SK-N-SH treated with all-trans-retinoic acid at 6 μM for 48 hours (cell line): Measurements from ENCODE around the gene HACD4.

Source experiments
- ATAC-seq: fragments of 200-7000 bp; cut with Tn5 transposase; 3 replicates; pipeline ENCODE4 v1.9.1; 2020; ENCODE audit warnings: mild to moderate bottlenecking, moderate library complexity
- ARNTL ChIP-seq: fragments of 450-650 bp; formaldehyde crosslinking; IDR thresholded peaks from 2 replicates; pipeline ENCODE4 v1.5.0; 2020; ENCODE audit warnings: low read depth, mild to moderate bottlenecking, moderate library complexity, borderline replicate concordance
- BACH2 ChIP-seq: fragments of 250-450 bp; sonication (Bioruptor Pico); IDR thresholded peaks from 2 replicates; pipeline ENCODE4 v1.9.0; 2021; ENCODE audit warnings: mild to moderate bottlenecking, borderline replicate concordance
- CREB5 ChIP-seq: fragments of 250-450 bp; sonication (Bioruptor Pico); IDR thresholded peaks from 2 replicates; pipeline ENCODE4 v1.5.1; 2020; ENCODE audit warnings: low read depth, mild to moderate bottlenecking, moderate library complexity
- CSDC2 ChIP-seq: fragments of 250-450 bp; sonication (Bioruptor Pico); IDR thresholded peaks from 2 replicates; pipeline ENCODE4 v1.5.0; 2020; ENCODE audit warnings: mild to moderate bottlenecking, moderate library complexity
- ESRRG ChIP-seq: fragments of 250-450 bp; sonication (Bioruptor Pico); IDR thresholded peaks from 2 replicates; pipeline ENCODE4 v1.6.1; 2021; ENCODE audit warnings: mild to moderate bottlenecking
- GLIS3 ChIP-seq: fragments of 250-450 bp; sonication (Bioruptor Pico); IDR thresholded peaks from 2 replicates; pipeline ENCODE4 v1.5.0; 2020; ENCODE audit warnings: mild to moderate bottlenecking, moderate library complexity
- ISL1 ChIP-seq: fragments of 250-450 bp; sonication (Bioruptor Pico); IDR thresholded peaks from 2 replicates; pipeline ENCODE4 v2.1.2; 2022; ENCODE audit warnings: mild to moderate bottlenecking, moderate library complexity
- OSR1 ChIP-seq: fragments of 250-450 bp; sonication (Bioruptor Pico); IDR thresholded peaks from 2 replicates; pipeline ENCODE4 v1.8.0; 2022; ENCODE audit warnings: moderate library complexity, mild to moderate bottlenecking, inconsistent platforms
- PATZ1 ChIP-seq: fragments of 250-450 bp; sonication (Bioruptor Pico); IDR thresholded peaks from 2 replicates; pipeline ENCODE4 v1.8.0; 2020; ENCODE audit warnings: mild to moderate bottlenecking, moderate library complexity, borderline replicate concordance
- PPARA ChIP-seq: fragments of 250-450 bp; sonication (Bioruptor Pico); IDR thresholded peaks from 2 replicates; pipeline ENCODE4 v1.5.0; 2020; ENCODE audit warnings: mild to moderate bottlenecking, borderline replicate concordance
- RARB ChIP-seq: fragments of 250-450 bp; sonication (Bioruptor Pico); IDR thresholded peaks from 2 replicates; pipeline ENCODE4 v1.8.0; 2021; ENCODE audit warnings: mild to moderate bottlenecking, moderate library complexity
- SNAI2 ChIP-seq: fragments of 250-450 bp; sonication (Bioruptor Pico); IDR thresholded peaks from 2 replicates; pipeline ENCODE4 v1.5.0; 2020; ENCODE audit warnings: mild to moderate bottlenecking, moderate library complexity
- TCF4 ChIP-seq: fragments of 250-450 bp; sonication (Bioruptor Pico); IDR thresholded peaks from 2 replicates; pipeline ENCODE4 v1.8.0; 2021; ENCODE audit warnings: mild to moderate bottlenecking, moderate library complexity, borderline replicate concordance
- TSHZ2 ChIP-seq: fragments of 250-450 bp; sonication (Bioruptor Pico); IDR thresholded peaks from 2 replicates; pipeline ENCODE4 v1.5.0; 2020; ENCODE audit warnings: mild to moderate bottlenecking, moderate library complexity
- ZC3H10 ChIP-seq: fragments of 250-450 bp; sonication (Bioruptor Pico); IDR thresholded peaks from 2 replicates; pipeline ENCODE4 v1.5.1; 2021; ENCODE audit warnings: mild to moderate bottlenecking, moderate library complexity
- ZFP3 ChIP-seq: fragments of 250-450 bp; sonication (Bioruptor Pico); IDR thresholded peaks from 2 replicates; pipeline ENCODE4 v1.5.0; 2020; ENCODE audit warnings: mild to moderate bottlenecking, moderate library complexity
- ZFP30 ChIP-seq: fragments of 450-650 bp; formaldehyde crosslinking; IDR thresholded peaks from 2 replicates; pipeline ENCODE4 v1.5.0; 2022; ENCODE audit warnings: mild to moderate bottlenecking, moderate library complexity
- ZNF565 ChIP-seq: fragments of 450-650 bp; formaldehyde crosslinking; conservative IDR thresholded peaks from 2 replicates; pipeline ENCODE4 v1.5.0; 2020; ENCODE audit warnings: low read depth, mild to moderate bottlenecking, moderate library complexity
- ZNF70 ChIP-seq: fragments of 450-650 bp; formaldehyde crosslinking; IDR thresholded peaks from 2 replicates; pipeline ENCODE4 v1.5.0; 2020; ENCODE audit warnings: mild to moderate bottlenecking, moderate library complexity
- ZNF8 ChIP-seq: fragments of 450-650 bp; formaldehyde crosslinking; IDR thresholded peaks from 2 replicates; pipeline ENCODE4 v1.5.0; 2020; ENCODE audit warnings: mild to moderate bottlenecking, moderate library complexity

The HACD4 gene

GRCh38 chr9:21077781-21078180, 46.3 kb upstream of the HACD4 start, which contains the start of gene IFNB1:
TSS of gene IFNB1 (minus strand) at chr9:21077942. CDS start at chr9:21077869, 73 bp downstream.
- ATAC-seq = no peak
- no peak for TF ChIP-seq TSHZ2
- no peak for TF ChIP-seq ARNTL (CRISPR knock-in tag)
- TF ChIP-seq CREB5 (CRISPR knock-in tag) = no peak
- no peak for TF ChIP-seq GLIS3 (CRISPR knock-in tag)
- no peak for TF ChIP-seq ZC3H10 (CRISPR knock-in tag)
- no peak for TF ChIP-seq RARB
- TF ChIP-seq ESRRG = no peak
- TF ChIP-seq ZNF70 = no peak
- TF ChIP-seq PPARA (CRISPR knock-in tag) = no peak
- TF ChIP-seq CSDC2 (CRISPR knock-in tag) = no peak
- no peak for TF ChIP-seq PATZ1 (CRISPR knock-in tag)
- TF ChIP-seq TCF4 = no peak
- TF ChIP-seq, all 23 proteins: peak for 0

GRCh38 chr9:21075484-21075883, 44.0 kb upstream of the HACD4 start:
- TF ChIP-seq ZNF565 (CRISPR knock-in tag) (no peak), ZFP3 (CRISPR knock-in tag) (no peak), PPARA (CRISPR knock-in tag) (no peak), ARNTL (CRISPR knock-in tag) (no peak), ZFP30 (CRISPR knock-in tag) (no peak), ZNF70 (no peak), ZC3H10 (CRISPR knock-in tag) (no peak), RARB (no peak), ZNF8 (no peak), TSHZ2 (no peak), SNAI2 (CRISPR knock-in tag) (no peak), TCF4 (no peak), ESRRG (no peak), PATZ1 (CRISPR knock-in tag) (no peak), OSR1 (CRISPR knock-in tag) (no peak), GLIS3 (CRISPR knock-in tag) (no peak), BACH2 (no peak)
- TF ChIP-seq, all 23 proteins: peak for 0
- no peak for ATAC-seq

DNA sequence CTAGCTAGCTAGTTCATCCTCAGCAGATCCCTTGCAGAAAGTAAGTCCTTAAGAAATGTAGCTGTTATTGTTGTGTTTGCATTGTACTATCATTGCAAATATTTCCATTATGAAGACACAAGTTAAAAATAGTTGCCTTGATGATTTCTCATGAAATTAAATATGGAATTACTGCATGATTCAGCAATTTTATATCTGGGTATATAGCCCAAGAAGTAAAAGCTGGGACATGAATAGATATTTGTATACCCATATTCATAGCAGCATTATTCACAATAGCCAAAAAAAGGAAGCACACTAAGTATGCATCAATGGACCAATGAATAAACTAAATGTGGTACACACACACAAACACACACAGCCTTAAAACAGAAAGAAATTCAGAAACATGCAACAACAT, 39.5 kb upstream of the HACD4 start:
- TF ChIP-seq ZFP3 (CRISPR knock-in tag) = no peak
- TF ChIP-seq ISL1 (CRISPR knock-in tag) = no peak
- ATAC-seq = no peak; the same call in 2 of the 3 replicates
